Adrenal gland (tissue), 12 donors: ENCODE measurements around the gene IPCEF1. TPM values are rescaled to one million over a fixed set of nuclear protein-coding genes. Genes with fewer than 3 reads are reported as not detected.

Experiments
- DNase-seq, 7 donors: peaks; one replicate each; pipeline ENCODE4 v3.0.0-alpha.2; 2019 to 2020
- H3K27ac ChIP-seq, 5 donors: fragments of 200-600 bp; sonication (generic) in 4 of 5; 1 replicate in 3 of 5; 2 replicates in 2 of 5; pipeline versions ENCODE4 v1.5.1 to v1.8.0; 2016 to 2020; ENCODE audit warnings: mild to moderate bottlenecking in 1 of 5
- H3K27me3 ChIP-seq: fragments of 200-600 bp; 2 replicates; pipeline ENCODE4 v1.8.0; 2021
- H3K36me3 ChIP-seq, 2 donors: fragments of 200-600 bp; replicated peaks in 1 of 2; 1 replicate in 1 of 2; 2 replicates in 1 of 2; pipeline versions ENCODE4 v1.5.1 to v1.8.0; 2018 to 2022
- H3K4me1 ChIP-seq, 2 donors: fragments of 200-600 bp; replicated peaks in 1 of 2; 1 replicate in 1 of 2; 2 replicates in 1 of 2; pipeline versions ENCODE4 v1.5.1 to v1.8.0; 2018 to 2021
- H3K4me3 ChIP-seq, 4 donors: fragments of 200-600 bp; sonication (generic) in 3 of 4; one replicate each; pipeline ENCODE4 v1.5.1; 2016 to 2018
- H3K9me3 ChIP-seq, 3 donors: fragments of 200-600 bp; sonication (generic) in 1 of 3; replicated peaks in 1 of 3; 1 replicate in 2 of 3; 2 replicates in 1 of 3; pipeline versions ENCODE4 v1.5.1 to v1.8.0; 2016 to 2021
- POLR2A ChIP-seq, 2 donors: fragments of 450-650 bp; IDR thresholded peaks; one replicate each; pipeline ENCODE4 v1.6.1; 2017; ENCODE audit warnings: antibody characterized with exemption in 2 of 2, mild to moderate bottlenecking in 2 of 2, moderate library complexity in 1 of 2
- WGBS, 4 donors: extraction: QIAGEN DNeasy Blood & Tissue Kit in 2 of 4; methylation state at CpG; one replicate each; pipeline versions ENCODE4 v1.1.5 to v1.1.7; 2013 to 2017; 5-methylcytosine and 5-hydroxymethylcytosine counted together
- intact Hi-C, 2 donors: fragments of 100-400 bp; cut with DNase I; formaldehyde crosslinking; loops; one replicate each; pipeline versions ENCODE4 v1.14.1 to v1.15.0; 2022 to 2023
- polyA plus RNA-seq, 3 donors: library from polyadenylated mRNA; stranded (reverse); fragments of 200-250 nt in 2 of 3; fragments of 350-450 nt in 1 of 3; fragmentation: Illumina TruSeq in 1 of 3; extraction: RNeasy Lipid Tissue Mini Kit (QIAGEN cat#74804) in 1 of 3; gene quantifications; one replicate each; pipeline ENCODE4 v1.2.3, GENCODE V29; 2013 to 2014
- total RNA-seq, 9 donors: library from RNA; depleted of rRNA in 4 of 9; stranded (reverse); fragments of >200 nt in 4 of 9; fragments of 120-200 nt in 1 of 9; fragmentation: NEBNext Ultra II Directional in 1 of 9; extraction: Animal tissue kit (Norgen Biotek cat#: 25700) in 1 of 9; gene quantifications; one replicate each; pipeline versions ENCODE4 v1.1.0 to v1.2.4, GENCODE V29; 2013 to 2023
- TF ChIP-seq, protein P1 (sequence below), 6 experiments: fragments of 450-650 bp in 4 of 6; fragments of 200-600 bp in 2 of 6; sonication (generic) in 1 of 6; IDR thresholded peaks; 1 replicate in 5 of 6; 2 replicates in 1 of 6; pipeline versions ENCODE4 v1.5.1 to v1.8.0; 2016 to 2021; ENCODE audit warnings: antibody characterized with exemption in 6 of 6, mild to moderate bottlenecking in 2 of 6, moderate library complexity in 1 of 6
- donor health status: healthy with polysubstance abuse.
- donor health status: Bipolar disorder and iron deficiency.
- donor health status: DM: yes; HTN: yes; CAD: no.
- donor health status: DM: no; HTN: no; CAD: no.
- donor health status: DM: no; HTN: no; CAD: no.
- donor health status: DM: yes; HTN: yes; CAD: no.

The IPCEF1 gene
- total and polyA plus RNA-seq, 12 donors: 0.07 to 1.2 (median 0.72) TPM; not detected in 1

DNA sequence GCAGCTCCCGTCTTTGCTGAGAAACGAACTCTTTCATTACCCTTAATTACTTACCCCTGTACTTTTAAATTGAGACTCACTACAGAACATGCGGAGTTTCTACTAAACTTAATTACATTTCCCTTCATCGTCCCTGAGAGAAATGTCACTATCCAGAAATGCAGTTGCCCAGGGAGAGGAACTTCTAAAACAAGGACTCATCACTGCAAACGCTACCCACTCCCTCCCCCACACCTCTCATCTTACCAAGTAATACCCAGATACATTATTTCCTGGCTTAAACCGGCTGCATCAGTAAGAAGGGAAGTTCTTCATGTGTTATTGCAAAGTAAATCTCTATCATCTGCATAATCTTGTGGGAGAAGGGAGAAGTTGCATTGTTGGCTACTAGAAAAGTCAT lies 138.3 kb downstream of the IPCEF1 start:
- TF ChIP-seq, protein P1, sequence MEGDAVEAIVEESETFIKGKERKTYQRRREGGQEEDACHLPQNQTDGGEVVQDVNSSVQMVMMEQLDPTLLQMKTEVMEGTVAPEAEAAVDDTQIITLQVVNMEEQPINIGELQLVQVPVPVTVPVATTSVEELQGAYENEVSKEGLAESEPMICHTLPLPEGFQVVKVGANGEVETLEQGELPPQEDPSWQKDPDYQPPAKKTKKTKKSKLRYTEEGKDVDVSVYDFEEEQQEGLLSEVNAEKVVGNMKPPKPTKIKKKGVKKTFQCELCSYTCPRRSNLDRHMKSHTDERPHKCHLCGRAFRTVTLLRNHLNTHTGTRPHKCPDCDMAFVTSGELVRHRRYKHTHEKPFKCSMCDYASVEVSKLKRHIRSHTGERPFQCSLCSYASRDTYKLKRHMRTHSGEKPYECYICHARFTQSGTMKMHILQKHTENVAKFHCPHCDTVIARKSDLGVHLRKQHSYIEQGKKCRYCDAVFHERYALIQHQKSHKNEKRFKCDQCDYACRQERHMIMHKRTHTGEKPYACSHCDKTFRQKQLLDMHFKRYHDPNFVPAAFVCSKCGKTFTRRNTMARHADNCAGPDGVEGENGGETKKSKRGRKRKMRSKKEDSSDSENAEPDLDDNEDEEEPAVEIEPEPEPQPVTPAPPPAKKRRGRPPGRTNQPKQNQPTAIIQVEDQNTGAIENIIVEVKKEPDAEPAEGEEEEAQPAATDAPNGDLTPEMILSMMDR (IDR thresholded peaks at IDR 0.05): no peak
- TF ChIP-seq POLR2A (IDR thresholded peaks at IDR 0.05): no peak
- Histone ChIP-seq H3K9me3 (no peaks in the 10 kb centered on the region), H3K27me3 (no peaks in the 10 kb centered on the region), H3K36me3 (no peaks in the 10 kb centered on the region), H3K4me3 (no peak overlapping the region), H3K27ac (no peak overlapping the region), H3K4me1 (no peaks in the 10 kb centered on the region)
- DNase-seq: peak in 1 of 7 donors; percentile 19
- intact Hi-C loops: no loop called here
- 40 to 57% (median 48%) methylated on average over 6 of the region's 6 CpGs for WGBS, 4 donors

DNA sequence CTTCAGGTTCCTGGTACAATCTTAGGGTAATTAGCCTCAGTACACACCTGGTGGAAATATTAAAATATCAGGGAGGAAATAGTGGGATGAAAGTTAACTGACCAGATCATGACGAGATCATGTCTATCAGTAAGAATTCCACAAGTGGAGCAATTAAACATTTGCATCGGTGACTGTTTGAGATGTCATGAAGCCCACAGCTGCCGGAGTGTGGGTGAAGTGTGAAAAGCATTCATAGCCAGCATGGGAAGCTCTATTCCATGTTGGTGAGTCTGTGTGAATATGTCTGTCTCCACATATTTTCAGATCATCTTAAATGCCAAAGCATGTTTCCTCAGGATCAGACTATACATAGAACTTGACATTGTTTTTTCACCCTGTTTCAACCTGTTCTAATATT lies 142.8 kb downstream of the IPCEF1 start:
- Histone ChIP-seq H3K4me3 (no peak overlapping the region), H3K9me3 (no peaks in the 10 kb centered on the region), H3K4me1 (no peaks in the 10 kb centered on the region), H3K27me3 (no peaks in the 10 kb centered on the region), H3K27ac (no peak overlapping the region), H3K36me3 (no peaks in the 10 kb centered on the region)
- intact Hi-C loops: no loop called here
- TF ChIP-seq, protein P1 (IDR thresholded peaks at IDR 0.05): no peak
- no peak for TF ChIP-seq POLR2A (IDR thresholded peaks at IDR 0.05)
- DNase-seq: no peak
- 87 to 93% (median 89%) methylated on average over 3 of the region's 3 CpGs for WGBS, 4 donors

DNA sequence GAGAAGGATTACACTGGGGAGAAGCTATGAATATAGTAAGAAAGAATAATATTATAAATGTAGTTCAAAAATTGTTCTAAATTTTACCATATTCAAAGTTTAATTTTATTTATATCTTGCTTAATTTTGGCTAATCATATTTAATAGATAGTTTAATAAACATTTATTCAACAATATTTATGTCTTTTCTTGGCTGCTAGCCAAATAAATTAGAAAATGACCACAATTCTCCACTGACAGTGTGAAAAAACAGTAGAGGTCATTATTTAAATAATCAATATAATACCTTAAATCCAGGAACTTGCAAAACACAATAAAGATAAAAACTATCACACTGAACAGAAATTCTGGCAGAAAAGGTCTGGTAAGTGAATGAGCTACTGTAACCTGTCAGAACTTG lies 145.9 kb downstream of the IPCEF1 start:
- intact Hi-C loops: no loop called here
- no peaks in the 10 kb centered on the region for H3K36me3 ChIP-seq
- H3K9me3 ChIP-seq: no peaks in the 10 kb centered on the region
- no peaks in the 10 kb centered on the region for H3K27me3 ChIP-seq
- no peak overlapping the region for H3K27ac ChIP-seq
- no peak for TF ChIP-seq POLR2A (IDR thresholded peaks at IDR 0.05)
- TF ChIP-seq, protein P1 (IDR thresholded peaks at IDR 0.05): no peak
- H3K4me1 ChIP-seq: no peaks in the 10 kb centered on the region
- H3K4me3 ChIP-seq: no peak overlapping the region
- no peak for DNase-seq

DNA sequence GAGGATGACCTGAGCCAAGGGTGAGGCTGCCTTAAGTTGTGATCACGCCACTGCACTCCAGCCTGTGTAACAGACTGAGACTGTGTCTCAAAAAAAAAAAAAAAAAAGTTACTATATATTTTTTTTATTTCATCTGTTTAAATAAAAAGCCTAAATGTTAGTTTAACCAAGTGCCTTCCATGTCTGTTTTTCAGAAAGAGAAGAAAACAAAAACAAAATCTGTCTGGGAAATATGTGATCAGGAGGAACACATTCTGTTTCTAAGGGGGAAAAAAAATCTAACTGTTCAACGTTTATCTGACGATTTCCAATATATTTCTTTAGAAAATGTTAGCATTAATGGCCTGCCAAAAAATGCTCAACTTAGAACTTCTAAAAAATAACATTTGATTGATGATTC lies 147.0 kb downstream of the IPCEF1 start:
- no peaks in the 10 kb centered on the region for H3K27me3 ChIP-seq
- no peaks in the 10 kb centered on the region for H3K36me3 ChIP-seq
- WGBS, 4 donors: 59 to 76% (median 72%) methylated on average over 3 of the region's 3 CpGs
- H3K4me3 ChIP-seq: no peak overlapping the region
- no peak for TF ChIP-seq POLR2A (IDR thresholded peaks at IDR 0.05)
- TF ChIP-seq, protein P1 (IDR thresholded peaks at IDR 0.05): no peak
- DNase-seq: no peak
- no peaks in the 10 kb centered on the region for H3K9me3 ChIP-seq
- H3K27ac ChIP-seq: no peak overlapping the region
- H3K4me1 ChIP-seq: no peaks in the 10 kb centered on the region
- intact Hi-C loops: no loop called here
